Measurements from ENCODE around the gene ATP6V1G2.
"Not testable (repeated sequence)": the region's sequence is repeated elsewhere in the genome, so short reads cannot be mapped to it uniquely, and the experiment has no call there.

ATP6V1G2 gene

GRCh38 chr6:31502586-31502985 lies 43.8 kb downstream of the ATP6V1G2 start:
- H3K4me3 ChIP-seq (replicated peaks; ENCODE audit: low read depth, low read length) = no peak overlapping the region
- no peak for TF ChIP-seq CTCF (IDR thresholded peaks at IDR 0.05; ENCODE audit: low read depth, low read length, missing control alignments)
- DNase-seq (ENCODE audit: extremely low read depth, low read depth) = no peak

- DNase-seq (ENCODE audit: extremely low read depth, low read depth) = not testable (repeated sequence)
These were observed 46.8 kb downstream of the ATP6V1G2 start for GRCh38 chr6:31499648-31500047.

GRCh38 chr6:31498748-31499147 lies 47.7 kb downstream of the ATP6V1G2 start:
- no peak for DNase-seq (ENCODE audit: extremely low read depth, low read depth)
- TF ChIP-seq CTCF (IDR thresholded peaks at IDR 0.05; ENCODE audit: low read depth, low read length, missing control alignments) = no peak
- H3K4me3 ChIP-seq (replicated peaks; ENCODE audit: low read depth, low read length) = peak overlapping the region; percentile 52

More at GRCh38 chr6:31499648-31500047, 46.8 kb downstream of the ATP6V1G2 start:
- not testable (repeated sequence) for H3K4me3 ChIP-seq (replicated peaks; ENCODE audit: low read depth, low read length)

- peak within 1 kb of the TSS; percentile 52 for H3K4me3 ChIP-seq (replicated peaks; ENCODE audit: low read depth, low read length)
- no peak for DNase-seq (ENCODE audit: extremely low read depth, low read depth)
- TF ChIP-seq CTCF (IDR thresholded peaks at IDR 0.05; ENCODE audit: low read depth, low read length, missing control alignments) = no peak
These were observed 48.6 kb downstream of the ATP6V1G2 start, which contains the start of gene MICB for GRCh38 chr6:31497531-31498476. Gene MICB (plus strand): TSS chr6:31498145. CDS start chr6:31498194, 49 bp downstream.

GRCh38 chr6:31496826-31497225 lies 49.6 kb downstream of the ATP6V1G2 start:
- peak overlapping the region; percentile 52 for H3K4me3 ChIP-seq (replicated peaks; ENCODE audit: low read depth, low read length)
- not testable (repeated sequence) for DNase-seq (ENCODE audit: extremely low read depth, low read depth)

GRCh38 chr6:31495580-31495979 lies 50.8 kb downstream of the ATP6V1G2 start:
- TF ChIP-seq CTCF (IDR thresholded peaks at IDR 0.05; ENCODE audit: low read depth, low read length, missing control alignments) = no peak
- DNase-seq (ENCODE audit: extremely low read depth, low read depth) = no peak
- H3K4me3 ChIP-seq (replicated peaks; ENCODE audit: low read depth, low read length) = peak overlapping the region; percentile 73
